ENCODE data around the gene AIP.

GRCh38 chr11:67506426-67507051 is 23.7 kb downstream of the AIP start:
- TF ChIP-seq CTCF (IDR thresholded peaks at IDR 0.05; ENCODE audit: insufficient read depth, low read length), result no peak
- TF ChIP-seq, protein P1, sequence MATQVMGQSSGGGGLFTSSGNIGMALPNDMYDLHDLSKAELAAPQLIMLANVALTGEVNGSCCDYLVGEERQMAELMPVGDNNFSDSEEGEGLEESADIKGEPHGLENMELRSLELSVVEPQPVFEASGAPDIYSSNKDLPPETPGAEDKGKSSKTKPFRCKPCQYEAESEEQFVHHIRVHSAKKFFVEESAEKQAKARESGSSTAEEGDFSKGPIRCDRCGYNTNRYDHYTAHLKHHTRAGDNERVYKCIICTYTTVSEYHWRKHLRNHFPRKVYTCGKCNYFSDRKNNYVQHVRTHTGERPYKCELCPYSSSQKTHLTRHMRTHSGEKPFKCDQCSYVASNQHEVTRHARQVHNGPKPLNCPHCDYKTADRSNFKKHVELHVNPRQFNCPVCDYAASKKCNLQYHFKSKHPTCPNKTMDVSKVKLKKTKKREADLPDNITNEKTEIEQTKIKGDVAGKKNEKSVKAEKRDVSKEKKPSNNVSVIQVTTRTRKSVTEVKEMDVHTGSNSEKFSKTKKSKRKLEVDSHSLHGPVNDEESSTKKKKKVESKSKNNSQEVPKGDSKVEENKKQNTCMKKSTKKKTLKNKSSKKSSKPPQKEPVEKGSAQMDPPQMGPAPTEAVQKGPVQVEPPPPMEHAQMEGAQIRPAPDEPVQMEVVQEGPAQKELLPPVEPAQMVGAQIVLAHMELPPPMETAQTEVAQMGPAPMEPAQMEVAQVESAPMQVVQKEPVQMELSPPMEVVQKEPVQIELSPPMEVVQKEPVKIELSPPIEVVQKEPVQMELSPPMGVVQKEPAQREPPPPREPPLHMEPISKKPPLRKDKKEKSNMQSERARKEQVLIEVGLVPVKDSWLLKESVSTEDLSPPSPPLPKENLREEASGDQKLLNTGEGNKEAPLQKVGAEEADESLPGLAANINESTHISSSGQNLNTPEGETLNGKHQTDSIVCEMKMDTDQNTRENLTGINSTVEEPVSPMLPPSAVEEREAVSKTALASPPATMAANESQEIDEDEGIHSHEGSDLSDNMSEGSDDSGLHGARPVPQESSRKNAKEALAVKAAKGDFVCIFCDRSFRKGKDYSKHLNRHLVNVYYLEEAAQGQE (IDR thresholded peaks at IDR 0.05; ENCODE audit: insufficient replicate concordance, low read depth), result no peak
